ENCODE results near the gene WFIKKN2. TPM values are rescaled to one million over a fixed set of nuclear protein-coding genes. Genes with fewer than 3 reads are reported as not detected.
A peak's percentile ranks its signal among the peaks of the same experiment; 100 is the strongest.

WFIKKN2 gene
- total RNA-seq (2022) (not detected in 2 replicates), Bru-seq, nascent RNA (not detected), BruChase-seq, experiment 1, labeled RNA remaining after a 2-hour chase (not detected), BruChase-seq, experiment 2, labeled RNA remaining after a 6-hour chase (percentile 14 among the genes with signal in this experiment)
- long read RNA-seq = 0 reads

- no peaks in the 10 kb centered on the region for H3K27me3 Mint-ChIP-seq (ENCODE audit: insufficient read depth, unreplicated experiment)
- no TSS peak for BruUV-seq (replicated peaks)
- ChIA-PET POLR2A (interaction anchor here (0.6 kb wide), 2 partner anchors 109 to 175 kb away, joined by 3 read pairs; no protein-coding TSS in a partner anchor), CTCF (interaction anchor here (1.0 to 3.9 kb wide), 5 partner anchors 14 to 121 kb away, joined by 3 to 21 read pairs (median 5); no protein-coding TSS in a partner anchor)
- peaks cover 10% of the 10 kb centered on the region; the same call in 1 of the 2 replicates for H3K4me1 ChIP-seq
- no peak within 1 kb of the TSS for H3K4me3 ChIP-seq (ENCODE audit: low read depth, low read length)
- H3K27me3 ChIP-seq (replicated peaks; ENCODE audit: control insufficient read depth, insufficient read depth, low read length) = no peaks in the 10 kb centered on the region
- H3K36me3 Mint-ChIP-seq (ENCODE audit: insufficient read depth, unreplicated experiment) = no peaks in the 10 kb centered on the region
- no peaks in the 10 kb centered on the region for H3K36me3 ChIP-seq (ENCODE audit: control insufficient read depth, insufficient read depth, low read length)
- H3K9me3 Mint-ChIP-seq (ENCODE audit: unreplicated experiment) = no peaks in the 10 kb centered on the region
- no peak for TF ChIP-seq CTCF (IDR thresholded peaks at IDR 0.05; ENCODE audit: insufficient read depth in 1 of 2, low read depth in 1 of 2, low read length in 1 of 2, severe bottlenecking in 1 of 2, unreplicated experiment in 1 of 2)
- H3K4me3 Mint-ChIP-seq (ENCODE audit: unreplicated experiment) = no peak within 1 kb of the TSS
- H3K9me3 ChIP-seq = no peaks in the 10 kb centered on the region
- no peak within 1 kb of the TSS for H3K27ac Mint-ChIP-seq (ENCODE audit: unreplicated experiment)
- H3K4me1 Mint-ChIP-seq (ENCODE audit: low read depth, unreplicated experiment) = peaks cover 7% of the 10 kb centered on the region
- intact Hi-C loops (cut with micrococcal nuclease; ENCODE audit: unreplicated experiment) = no loop called here
- no peak for DNase-seq
These were observed at the start of gene WFIKKN2 for GRCh38 chr17:50835301-50836234. TSS of gene WFIKKN2 (plus strand) at chr17:50835586. CDS start at chr17:50835938, 352 bp downstream.

GRCh38 chr17:50785946-50786570 is 49.3 kb upstream of the WFIKKN2 start:
- H3K4me1 Mint-ChIP-seq (ENCODE audit: low read depth, unreplicated experiment) = peaks cover 18% of the 10 kb centered on the region
- ChIA-PET CTCF (interaction anchor here (0.6 to 6.9 kb wide), 5 partner anchors 10 to 67 kb away, joined by 3 to 247 read pairs (median 49); no protein-coding TSS in a partner anchor), POLR2A (no interaction called here)
- no peak for TF ChIP-seq CTCF (IDR thresholded peaks at IDR 0.05; ENCODE audit: insufficient read depth in 1 of 2, low read depth in 1 of 2, low read length in 1 of 2, severe bottlenecking in 1 of 2, unreplicated experiment in 1 of 2)
- no peak overlapping the region for H3K27ac Mint-ChIP-seq (ENCODE audit: unreplicated experiment)
- H3K9me3 ChIP-seq = no peaks in the 10 kb centered on the region
- H3K27me3 ChIP-seq (replicated peaks; ENCODE audit: control insufficient read depth, insufficient read depth, low read length) = no peaks in the 10 kb centered on the region
- H3K9me3 Mint-ChIP-seq (ENCODE audit: unreplicated experiment) = no peaks in the 10 kb centered on the region
- H3K4me3 ChIP-seq (ENCODE audit: low read depth, low read length) = no peak overlapping the region
- H3K4me1 ChIP-seq = no peaks in the 10 kb centered on the region
- no TSS peak for BruUV-seq (replicated peaks)
- intact Hi-C loops (cut with micrococcal nuclease; ENCODE audit: unreplicated experiment) = loop anchor here (10.0 kb wide), 1 partner anchor 241 kb away; the partner anchor contains the start of gene SPATA20
- no peaks in the 10 kb centered on the region for H3K36me3 ChIP-seq (ENCODE audit: control insufficient read depth, insufficient read depth, low read length)
- no peak overlapping the region for H3K4me3 Mint-ChIP-seq (ENCODE audit: unreplicated experiment)
- no peaks in the 10 kb centered on the region for H3K27me3 Mint-ChIP-seq (ENCODE audit: insufficient read depth, unreplicated experiment)
- H3K36me3 Mint-ChIP-seq (ENCODE audit: insufficient read depth, unreplicated experiment) = peaks cover 6% of the 10 kb centered on the region
- DNase-seq = no peak

GRCh38 chr17:50787106-50787505 is 48.3 kb upstream of the WFIKKN2 start:
- Histone ChIP-seq H3K4me3 (ENCODE audit: low read depth, low read length) (no peak overlapping the region), H3K27me3 (replicated peaks; ENCODE audit: control insufficient read depth, insufficient read depth, low read length) (no peaks in the 10 kb centered on the region), H3K4me1 (no peaks in the 10 kb centered on the region), H3K9me3 (no peaks in the 10 kb centered on the region), H3K36me3 (ENCODE audit: control insufficient read depth, insufficient read depth, low read length) (no peaks in the 10 kb centered on the region)
- Mint-ChIP-seq H3K9me3 (ENCODE audit: unreplicated experiment) (no peaks in the 10 kb centered on the region), H3K27ac (ENCODE audit: unreplicated experiment) (no peak overlapping the region), H3K36me3 (ENCODE audit: insufficient read depth, unreplicated experiment) (peaks cover 6% of the 10 kb centered on the region), H3K4me3 (ENCODE audit: unreplicated experiment) (no peak overlapping the region), H3K4me1 (ENCODE audit: low read depth, unreplicated experiment) (peaks cover 18% of the 10 kb centered on the region), H3K27me3 (ENCODE audit: insufficient read depth, unreplicated experiment) (no peaks in the 10 kb centered on the region)
- ChIA-PET POLR2A (no interaction called here), CTCF (interaction anchor here (1.0 to 6.9 kb wide), 2 partner anchors 15 to 57 kb away, joined by 3 to 247 read pairs; no protein-coding TSS in a partner anchor)
- DNase-seq = no peak
- no peak for TF ChIP-seq CTCF (IDR thresholded peaks at IDR 0.05; ENCODE audit: insufficient read depth in 1 of 2, low read depth in 1 of 2, low read length in 1 of 2, severe bottlenecking in 1 of 2, unreplicated experiment in 1 of 2)
- intact Hi-C loops (cut with micrococcal nuclease; ENCODE audit: unreplicated experiment) = loop anchor here (10.0 kb wide), 1 partner anchor 242 kb away; the partner anchor contains the start of gene SPATA20
- no TSS peak for BruUV-seq (replicated peaks)
